Measurements from ENCODE around the gene MGAT1.
"Not testable (repeated sequence)": the region's sequence is repeated elsewhere in the genome, so short reads cannot be mapped to it uniquely, and the experiment has no call there.

Gene MGAT1

GRCh38 chr5:180784497-180785097, 18.0 kb downstream of the MGAT1 start:
- DNase-seq = peak in 1 of 2 experiments; percentile 48

GRCh38 chr5:180783340-180784052, 19.1 kb downstream of the MGAT1 start:
- DNase-seq = no peak

GRCh38 chr5:180782748-180783147, 19.9 kb downstream of the MGAT1 start:
- no peak for DNase-seq

GRCh38 chr5:180781900-180782326, 20.7 kb downstream of the MGAT1 start:
- not testable (repeated sequence) for DNase-seq

GRCh38 chr5:180779985-180780610, 22.5 kb downstream of the MGAT1 start:
- DNase-seq = no peak

- DNase-seq = no peak
Observed at GRCh38 chr5:180777475-180777874, 25.1 kb downstream of the MGAT1 start.

GRCh38 chr5:180776376-180776775, 26.2 kb downstream of the MGAT1 start:
- no peak for DNase-seq

GRCh38 chr5:180775624-180776023, 27.0 kb downstream of the MGAT1 start:
- no peak for DNase-seq

- no peak for DNase-seq
Observed at GRCh38 chr5:180771839-180772238, 30.8 kb downstream of the MGAT1 start.

GRCh38 chr5:180769821-180770220, 32.8 kb downstream of the MGAT1 start:
- no peak for DNase-seq

GRCh38 chr5:180755601-180756000, 47.0 kb downstream of the MGAT1 start:
- DNase-seq = no peak

GRCh38 chr5:180744253-180744652, 58.4 kb downstream of the MGAT1 start:
- no peak for DNase-seq

GRCh38 chr5:180742727-180743126, 59.9 kb downstream of the MGAT1 start:
- DNase-seq = no peak

GRCh38 chr5:180740953-180741352, 61.7 kb downstream of the MGAT1 start:
- DNase-seq = not testable (repeated sequence)

- no peak for DNase-seq
Observed at GRCh38 chr5:180739958-180740357, 62.6 kb downstream of the MGAT1 start, which contains the start of gene OR2Y1. OR2Y1 (minus strand) TSS chr5:180740058; CDS start chr5:180740058, 0 bp downstream.

GRCh38 chr5:180739271-180739670, 63.3 kb downstream of the MGAT1 start:
- DNase-seq = no peak

- DNase-seq = no peak
Observed at GRCh38 chr5:180736536-180736935, 66.1 kb downstream of the MGAT1 start.
